HEK293T (cell line): ENCODE results near the gene SLC25A6.

Source experiments
- CTCF ChIA-PET: fragments of 350-600 bp; formaldehyde crosslinking; extraction: SDS; loops from one replicate; lab custom pipeline; 2021; ENCODE audit warnings: antibody characterized with exemption, inconsistent platforms; lab: Yijun Ruan, JAX
- POLR2A ChIA-PET: fragments of 350-600 bp; formaldehyde crosslinking; extraction: SDS; loops from one replicate; lab custom pipeline; 2020; ENCODE audit warnings: antibody characterized with exemption, inconsistent platforms; lab: Yijun Ruan, JAX
- DNase-seq: peaks from one replicate; pipeline ENCODE4 v3.0.0; 2012; ENCODE audit warnings: mixed read lengths; ENCODE audit errors: extremely low spot score
- ARNT ChIP-seq: fragments of 450-650 bp; IDR thresholded peaks from 2 replicates; pipeline ENCODE4 v1.6.1; 2017; ENCODE audit warnings: mild to moderate bottlenecking
- BHLHE40 ChIP-seq: fragments of 450-650 bp; IDR thresholded peaks from 2 replicates; pipeline ENCODE4 v1.6.1; 2016; ENCODE audit warnings: mild to moderate bottlenecking, moderate library complexity, borderline replicate concordance
- CTBP1 ChIP-seq: fragments of 450-650 bp; IDR thresholded peaks from 2 replicates; pipeline ENCODE4 v1.6.1; 2016; ENCODE audit warnings: borderline replicate concordance
- ELF4 ChIP-seq: fragments of 450-650 bp; IDR thresholded peaks from 2 replicates; pipeline ENCODE4 v1.6.1; 2017; ENCODE audit warnings: antibody characterized with exemption
- FOXA1 ChIP-seq: fragments of 450-650 bp; IDR thresholded peaks from 2 replicates; pipeline ENCODE4 v1.6.1; 2016; ENCODE audit warnings: mild to moderate bottlenecking
- FOXK2 ChIP-seq: fragments of 450-650 bp; IDR thresholded peaks from 2 replicates; pipeline ENCODE4 v1.6.1; 2016; ENCODE audit warnings: mild to moderate bottlenecking
- FOXM1 ChIP-seq: fragments of 450-650 bp; IDR thresholded peaks from 2 replicates; pipeline ENCODE4 v1.6.1; 2017; ENCODE audit warnings: mild to moderate bottlenecking, borderline replicate concordance
- HDGF ChIP-seq: fragments of 450-650 bp; IDR thresholded peaks from 2 replicates; pipeline ENCODE4 v1.6.1; 2017; ENCODE audit warnings: antibody characterized with exemption, borderline replicate concordance
- L3MBTL2 ChIP-seq: fragments of 450-650 bp; conservative IDR thresholded peaks from 2 replicates; pipeline ENCODE4 v1.6.1; 2016; ENCODE audit warnings: mild to moderate bottlenecking
- LEF1 ChIP-seq: fragments of 450-650 bp; IDR thresholded peaks from 2 replicates; pipeline ENCODE4 v1.6.1; 2017; ENCODE audit warnings: mild to moderate bottlenecking, borderline replicate concordance
- NFRKB ChIP-seq: fragments of 450-650 bp; IDR thresholded peaks from 2 replicates; pipeline ENCODE4 v1.6.1; 2016; ENCODE audit warnings: mild to moderate bottlenecking, moderate library complexity
- PKNOX1 ChIP-seq: fragments of 450-650 bp; IDR thresholded peaks from 2 replicates; pipeline ENCODE4 v1.6.1; 2016
- SP1 ChIP-seq: fragments of 450-650 bp; IDR thresholded peaks from 2 replicates; pipeline ENCODE4 v1.6.1; 2017
- SUZ12 ChIP-seq: fragments of 450-650 bp; IDR thresholded peaks from 2 replicates; pipeline ENCODE4 v1.6.1; 2016; ENCODE audit warnings: mild to moderate bottlenecking
- TARDBP ChIP-seq: fragments of 450-650 bp; IDR thresholded peaks from 2 replicates; pipeline ENCODE4 v1.6.1; 2016
- ZNF384 ChIP-seq: fragments of 450-650 bp; IDR thresholded peaks from 2 replicates; pipeline ENCODE4 v1.6.1; 2016

Gene SLC25A6

GRCh38 chrX:1358793-1359476 lies 33.0 kb downstream of the SLC25A6 start:
- no peak for DNase-seq
- ChIA-PET CTCF (no interaction called here), POLR2A (no interaction called here)
- TF ChIP-seq FOXA1 = no peak
- TF ChIP-seq SP1 = no peak
- TF ChIP-seq TARDBP = no peak
- TF ChIP-seq SUZ12 = no peak
- TF ChIP-seq CTBP1 = no peak
- no peak for TF ChIP-seq FOXK2
- no peak for TF ChIP-seq ARNT
- no peak for TF ChIP-seq ELF4
- TF ChIP-seq FOXM1 = no peak
- TF ChIP-seq PKNOX1 = no peak
- no peak for TF ChIP-seq HDGF
- no peak for TF ChIP-seq BHLHE40
- no peak for TF ChIP-seq NFRKB
- no peak for TF ChIP-seq ZNF384

DNA sequence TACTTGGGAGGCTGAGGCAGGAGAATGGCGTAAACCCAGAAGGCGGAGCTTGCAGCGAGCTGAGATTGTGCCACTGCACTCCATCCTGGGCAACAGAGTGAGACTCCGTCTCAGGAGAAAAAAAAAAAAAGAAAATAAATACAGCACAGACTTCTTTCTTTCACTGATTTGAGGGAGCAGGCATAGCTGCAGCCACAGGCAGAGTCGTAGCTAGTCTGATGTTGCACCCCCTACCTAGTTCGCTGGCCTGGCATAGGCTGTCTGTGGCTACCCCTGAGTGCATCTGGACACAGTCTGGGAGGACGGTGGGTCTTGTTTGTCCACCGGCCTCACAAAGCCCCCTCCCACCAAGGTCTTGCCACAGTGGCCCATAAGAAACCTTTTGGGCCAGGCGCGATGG lies 33.9 kb downstream of the SLC25A6 start:
- no peak for TF ChIP-seq SUZ12
- TF ChIP-seq ZNF384 = no peak
- TF ChIP-seq ELF4 = no peak
- no peak for TF ChIP-seq FOXK2
- no peak for TF ChIP-seq NFRKB
- no peak for TF ChIP-seq SP1
- TF ChIP-seq HDGF = no peak
- no peak for TF ChIP-seq CTBP1
- TF ChIP-seq TARDBP = no peak
- TF ChIP-seq FOXM1 = no peak
- TF ChIP-seq L3MBTL2 = no peak
- no peak for TF ChIP-seq LEF1
- TF ChIP-seq BHLHE40 = no peak
- TF ChIP-seq FOXA1 = no peak
- TF ChIP-seq ARNT = no peak
- POLR2A ChIA-PET = no interaction called here
- DNase-seq = no peak
- CTCF ChIA-PET = no interaction called here

- ChIA-PET POLR2A (no interaction called here), CTCF (no interaction called here)
- no peak for TF ChIP-seq ARNT
- TF ChIP-seq FOXM1 = no peak
- TF ChIP-seq BHLHE40 = no peak
- no peak for TF ChIP-seq SP1
- no peak for TF ChIP-seq CTBP1
- no peak for TF ChIP-seq LEF1
- TF ChIP-seq L3MBTL2 = no peak
- TF ChIP-seq ZNF384 = no peak
- no peak for TF ChIP-seq SUZ12
- TF ChIP-seq ELF4 = no peak
- no peak for TF ChIP-seq PKNOX1
- TF ChIP-seq HDGF = no peak
- TF ChIP-seq FOXA1 = no peak
- no peak for DNase-seq
These were observed 36.5 kb downstream of the SLC25A6 start for GRCh38 chrX:1355131-1356046.

DNA sequence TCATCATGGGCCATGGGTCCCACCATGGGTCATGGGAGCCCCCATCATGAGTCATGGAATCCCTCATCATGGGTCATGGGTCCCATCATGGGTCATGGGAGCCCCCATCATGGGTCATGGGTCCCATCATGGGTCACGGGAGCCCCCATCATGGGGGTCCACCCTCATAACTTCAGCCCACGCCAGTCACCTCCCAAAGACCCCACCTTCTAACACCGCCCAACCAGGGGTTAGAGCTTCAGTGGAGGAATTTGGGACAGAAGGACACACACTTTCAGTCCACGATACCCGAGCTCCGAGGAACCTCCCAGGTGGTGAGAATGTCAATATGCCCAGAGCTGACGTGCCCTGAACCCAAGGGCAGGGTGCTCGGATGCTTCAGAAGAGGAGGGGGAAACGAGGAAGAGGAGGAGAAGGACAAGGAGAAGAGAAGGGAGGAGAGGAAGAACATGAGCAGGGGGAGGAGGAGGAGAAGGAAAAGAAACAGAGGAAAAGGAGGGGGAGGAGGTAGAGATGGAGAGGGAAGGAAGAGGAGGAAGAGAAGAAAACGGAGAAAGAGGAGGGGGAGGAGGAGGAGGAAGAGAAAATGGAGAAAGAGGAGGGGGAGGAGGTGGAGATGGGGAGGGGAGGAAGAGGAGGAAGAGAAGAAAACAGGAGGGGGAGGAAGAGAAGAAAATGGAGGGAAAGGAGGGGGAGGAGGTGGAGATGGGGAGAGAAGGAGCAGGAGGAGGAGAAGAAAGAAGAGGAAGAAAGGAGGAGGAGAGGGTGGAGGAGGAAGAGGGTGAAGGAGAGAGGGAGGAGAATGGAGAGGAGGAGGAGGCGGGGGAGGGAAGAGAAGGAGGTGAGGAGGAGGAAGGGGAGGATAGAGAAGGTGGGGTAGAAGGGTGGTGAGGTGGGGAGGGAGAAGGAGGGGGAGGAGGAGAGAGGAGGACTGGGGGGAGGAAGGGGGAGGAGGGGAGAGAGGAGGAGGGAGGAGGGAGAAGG lies 37.6 kb downstream of the SLC25A6 start:
- CTCF ChIA-PET = no interaction called here
- TF ChIP-seq TARDBP = no peak
- no peak for TF ChIP-seq ARNT
- TF ChIP-seq FOXK2 = no peak
- TF ChIP-seq CTBP1 = no peak
- no peak for TF ChIP-seq ELF4
- no peak for TF ChIP-seq BHLHE40
- no peak for TF ChIP-seq FOXM1
- TF ChIP-seq PKNOX1 = no peak
- TF ChIP-seq L3MBTL2 = no peak
- no peak for TF ChIP-seq ZNF384
- no peak for TF ChIP-seq HDGF
- no peak for TF ChIP-seq SUZ12
- TF ChIP-seq LEF1 = no peak
- no peak for TF ChIP-seq SP1
- no peak for TF ChIP-seq FOXA1
- no peak for TF ChIP-seq NFRKB
- POLR2A ChIA-PET = no interaction called here
- DNase-seq = no peak
